DND-41 (cell line): ENCODE data around the gene SCMH1.
A peak's percentile ranks its signal among the peaks of the same experiment; 100 is the strongest.

Source experiments
- ATAC-seq: fragments of 200-7000 bp; cut with Tn5 transposase; 3 replicates; pipeline ENCODE4 v1.9.1; 2021; ENCODE audit warnings: low read depth; ENCODE audit not compliant: insufficient read depth
- DNase-seq: peaks from one replicate; pipeline ENCODE4 v3.0.0-alpha.2; 2020
- H2AFZ ChIP-seq: 2 replicates; pipeline ENCODE4 v1.6.0; 2012; ENCODE audit warnings: low read depth, low read length
- H3K27ac ChIP-seq: 2 replicates; pipeline ENCODE4 v1.5.1; 2012; ENCODE audit warnings: low read length, inconsistent platforms
- H3K27me3 ChIP-seq: fragments of 200-600 bp; sonication (generic); 2 replicates; pipeline ENCODE4 v1.6.0; 2012; ENCODE audit warnings: low read length, mild to moderate bottlenecking, inconsistent platforms; ENCODE audit not compliant: insufficient read depth, poor library complexity
- H3K36me3 ChIP-seq: 2 replicates; pipeline ENCODE4 v1.5.1; 2012; ENCODE audit warnings: low read length, inconsistent platforms; ENCODE audit not compliant: insufficient read depth
- H3K4me1 ChIP-seq: 2 replicates; pipeline ENCODE4 v1.5.1; 2012; ENCODE audit warnings: mild to moderate bottlenecking, low read length; ENCODE audit not compliant: insufficient read depth
- H3K4me2 ChIP-seq: 2 replicates; pipeline ENCODE4 v1.6.0; 2012; ENCODE audit warnings: mild to moderate bottlenecking, moderate library complexity, low read length, inconsistent platforms; ENCODE audit not compliant: insufficient read depth
- H3K4me3 ChIP-seq, 2 experiments: fragments of 200-600 bp in 1 of 2; shearing (Covaris generic) in 1 of 2; 2 replicates each; pipeline ENCODE4 v1.5.1; 2012 to 2016; ENCODE audit warnings: inconsistent platforms in 2 of 2, low read length in 2 of 2, mild to moderate bottlenecking in 2 of 2, low read depth in 1 of 2, moderate library complexity in 1 of 2
- H3K79me2 ChIP-seq: 2 replicates; pipeline ENCODE4 v1.6.0; 2012; ENCODE audit warnings: low read length, inconsistent platforms; ENCODE audit not compliant: insufficient read depth
- H3K9ac ChIP-seq: 2 replicates; pipeline ENCODE4 v1.6.0; 2012; ENCODE audit warnings: low read depth, mild to moderate bottlenecking, inconsistent platforms, low read length, moderate library complexity
- H3K9me3 ChIP-seq: 2 replicates; pipeline ENCODE4 v1.5.1; 2012; ENCODE audit warnings: low read length, moderate library complexity, mild to moderate bottlenecking, inconsistent platforms; ENCODE audit not compliant: insufficient read depth, severe bottlenecking
- H4K20me1 ChIP-seq: 2 replicates; pipeline ENCODE4 v1.6.0; 2012; ENCODE audit warnings: low read length; ENCODE audit not compliant: insufficient read depth
- EZH2 ChIP-seq: IDR thresholded peaks from 3 replicates; pipeline ENCODE4 v1.6.1; 2012; ENCODE audit warnings: borderline replicate concordance, low read depth, mild to moderate bottlenecking, moderate library complexity, low read length, inconsistent platforms; ENCODE audit not compliant: severe bottlenecking
- TF ChIP-seq, protein P1 (sequence below): IDR thresholded peaks from 2 replicates; pipeline ENCODE4 v1.5.1; 2012; ENCODE audit warnings: borderline replicate concordance, low read length, moderate library complexity, mild to moderate bottlenecking; ENCODE audit not compliant: poor library complexity, severe bottlenecking; ENCODE audit errors: extremely low read depth

Gene SCMH1

DNA sequence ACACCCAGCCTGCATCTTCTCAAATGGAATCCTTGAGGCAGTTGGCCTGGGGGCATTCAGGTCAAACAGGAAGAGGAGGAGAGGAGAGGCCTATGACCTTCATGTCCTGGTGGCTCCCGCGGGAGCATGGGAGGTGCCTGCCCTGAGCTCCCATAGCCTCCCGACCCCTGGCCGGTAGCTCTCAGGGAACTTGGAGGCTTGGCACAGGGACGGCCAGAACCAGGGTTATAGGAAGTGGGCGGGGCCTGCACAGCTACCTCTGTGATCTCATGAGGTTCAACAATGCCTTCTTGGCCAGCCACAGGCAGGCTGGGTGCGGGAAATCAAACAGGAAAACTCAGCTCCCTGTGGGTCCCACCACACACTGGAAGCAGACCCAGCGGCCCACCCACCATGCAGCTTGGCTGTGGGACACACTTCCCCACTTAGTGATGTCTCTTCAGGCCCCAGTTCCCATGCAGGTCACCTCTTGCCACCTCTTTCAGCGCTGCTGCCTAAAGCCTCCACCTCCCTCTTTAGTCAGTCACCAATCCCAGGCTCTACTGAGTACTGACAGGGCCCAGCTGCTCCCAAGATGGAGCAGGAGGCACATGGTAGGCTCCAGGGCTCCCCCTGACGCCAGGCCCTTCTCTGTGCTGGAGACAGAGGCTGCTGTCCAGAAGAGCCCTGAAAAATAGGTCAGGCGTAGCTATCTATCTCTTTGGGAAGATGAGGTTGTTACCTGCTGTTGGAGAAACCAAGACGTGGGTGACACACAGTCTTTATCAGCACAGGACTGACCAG, 220.4 kb downstream of the SCMH1 start, which contains the start of gene SLFNL1:
TSS of gene SLFNL1 (minus strand) at position 200 of the 783 bp plus-strand sequence. CDS start 1,065 bp downstream, outside the sequence.
- no peak within 1 kb of the TSS for H3K9ac ChIP-seq
- no peak within 1 kb of the TSS for H2AFZ ChIP-seq
- peaks cover 37% of the 10 kb centered on the region for H3K36me3 ChIP-seq
- peaks cover 24% of the 10 kb centered on the region; the same call in 1 of the 2 replicates for H4K20me1 ChIP-seq
- H3K4me3 ChIP-seq, result no peak within 1 kb of the TSS
- H3K9me3 ChIP-seq, result no peaks in the 10 kb centered on the region
- DNase-seq (no peak), ATAC-seq (peak; percentile 22; the same call in 2 of the 3 replicates)
- H3K27me3 ChIP-seq, result no peaks in the 10 kb centered on the region
- TF ChIP-seq, protein P1, sequence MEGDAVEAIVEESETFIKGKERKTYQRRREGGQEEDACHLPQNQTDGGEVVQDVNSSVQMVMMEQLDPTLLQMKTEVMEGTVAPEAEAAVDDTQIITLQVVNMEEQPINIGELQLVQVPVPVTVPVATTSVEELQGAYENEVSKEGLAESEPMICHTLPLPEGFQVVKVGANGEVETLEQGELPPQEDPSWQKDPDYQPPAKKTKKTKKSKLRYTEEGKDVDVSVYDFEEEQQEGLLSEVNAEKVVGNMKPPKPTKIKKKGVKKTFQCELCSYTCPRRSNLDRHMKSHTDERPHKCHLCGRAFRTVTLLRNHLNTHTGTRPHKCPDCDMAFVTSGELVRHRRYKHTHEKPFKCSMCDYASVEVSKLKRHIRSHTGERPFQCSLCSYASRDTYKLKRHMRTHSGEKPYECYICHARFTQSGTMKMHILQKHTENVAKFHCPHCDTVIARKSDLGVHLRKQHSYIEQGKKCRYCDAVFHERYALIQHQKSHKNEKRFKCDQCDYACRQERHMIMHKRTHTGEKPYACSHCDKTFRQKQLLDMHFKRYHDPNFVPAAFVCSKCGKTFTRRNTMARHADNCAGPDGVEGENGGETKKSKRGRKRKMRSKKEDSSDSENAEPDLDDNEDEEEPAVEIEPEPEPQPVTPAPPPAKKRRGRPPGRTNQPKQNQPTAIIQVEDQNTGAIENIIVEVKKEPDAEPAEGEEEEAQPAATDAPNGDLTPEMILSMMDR, result no peak
- TF ChIP-seq EZH2, result no peak
- no peaks in the 10 kb centered on the region for H3K4me1 ChIP-seq
- H3K27ac ChIP-seq, result peak within 1 kb of the TSS; percentile 5; the same call in 1 of the 2 replicates
- H3K79me2 ChIP-seq, result no peaks in the 10 kb centered on the region
- H3K4me2 ChIP-seq, result no peak within 1 kb of the TSS

DNA sequence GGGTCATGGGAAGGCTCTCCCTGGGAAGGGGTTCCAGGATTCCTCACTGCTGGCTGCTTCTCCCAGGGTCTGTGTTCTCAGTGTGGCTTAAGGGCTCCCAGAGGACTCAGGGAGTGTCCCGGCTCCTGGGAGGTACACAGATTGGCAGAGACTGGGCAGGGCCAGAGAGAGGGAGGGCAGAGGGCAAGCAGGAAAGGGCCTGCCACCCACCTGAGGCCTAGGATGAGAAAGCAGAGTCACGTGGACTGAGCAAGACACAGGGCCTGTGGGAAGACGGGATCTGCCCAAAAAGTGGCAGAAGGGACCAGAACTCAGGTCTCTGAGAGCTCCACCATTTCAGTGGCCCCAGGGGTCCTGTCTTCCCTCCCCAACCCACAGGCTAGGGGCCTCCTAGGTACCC, 221.5 kb downstream of the SCMH1 start:
- no peak for DNase-seq
- Histone ChIP-seq H3K27ac (no peak overlapping the region), H3K9me3 (no peaks in the 10 kb centered on the region), H3K4me1 (no peaks in the 10 kb centered on the region), H2AFZ (no peak overlapping the region), H3K4me3 (no peak overlapping the region), H3K4me2 (no peak overlapping the region), H3K36me3 (peaks cover 45% of the 10 kb centered on the region), H4K20me1 (peaks cover 32% of the 10 kb centered on the region; the same call in 1 of the 2 replicates), H3K79me2 (no peaks in the 10 kb centered on the region), H3K27me3 (no peaks in the 10 kb centered on the region), H3K9ac (no peak overlapping the region)
- TF ChIP-seq, protein P1, result no peak
- TF ChIP-seq EZH2, result no peak
- peak; percentile 4; the same call in 1 of the 3 replicates for ATAC-seq

DNA sequence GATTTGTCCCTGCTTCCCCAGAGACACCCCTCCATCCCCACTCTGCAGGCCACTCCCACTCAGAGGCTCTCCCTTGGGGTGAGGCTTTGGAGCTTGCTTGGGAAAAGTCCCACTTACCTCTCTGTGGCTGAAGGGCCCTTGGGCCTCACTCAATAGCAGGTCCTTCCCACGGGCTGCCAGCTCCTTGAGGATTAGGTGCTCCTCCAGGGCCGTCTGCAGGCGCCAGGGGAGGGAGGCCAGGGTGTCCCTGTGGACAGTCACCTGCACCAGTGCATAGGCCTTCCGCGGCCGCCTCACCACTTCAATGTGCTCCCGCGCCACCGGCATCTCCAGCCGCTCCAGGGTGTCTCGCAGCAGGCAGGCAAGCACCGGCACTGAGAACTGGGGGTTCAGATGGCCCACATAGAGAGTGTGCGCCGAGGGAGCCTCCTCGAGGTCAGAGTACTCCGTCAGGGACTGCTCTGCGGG, 222.0 kb downstream of the SCMH1 start:
- H3K79me2 ChIP-seq, result no peaks in the 10 kb centered on the region
- DNase-seq (no peak), ATAC-seq (no peak)
- H4K20me1 ChIP-seq, result peaks cover 37% of the 10 kb centered on the region
- no peaks in the 10 kb centered on the region for H3K27me3 ChIP-seq
- no peaks in the 10 kb centered on the region for H3K4me1 ChIP-seq
- no peak overlapping the region for H3K4me2 ChIP-seq
- TF ChIP-seq, protein P1, result no peak
- no peak for TF ChIP-seq EZH2
- no peak overlapping the region for H3K4me3 ChIP-seq
- H3K9ac ChIP-seq, result no peak overlapping the region
- no peaks in the 10 kb centered on the region for H3K9me3 ChIP-seq
- H2AFZ ChIP-seq, result no peak overlapping the region
- H3K27ac ChIP-seq, result no peak overlapping the region
- H3K36me3 ChIP-seq, result peaks cover 50% of the 10 kb centered on the region
